ENCODE results near the gene ITGB8. TPM values are rescaled to one million over a fixed set of nuclear protein-coding genes. Genes with fewer than 3 reads are reported as not detected.

ITGB8 gene
- total RNA-seq, 2 donors from 2014 or later, result 6.5 to 7.6 TPM

- Histone ChIP-seq H3K4me3 (ENCODE audit: low read length) (no peak overlapping the region), H3K36me3 (ENCODE audit: control insufficient read depth, insufficient read depth, low read length) (no peaks in the 10 kb centered on the region), H3K9me3 (ENCODE audit: control insufficient read depth, low read length) (no peaks in the 10 kb centered on the region), H3K27ac (ENCODE audit: low read depth, low read length) (no peak overlapping the region), H3K27me3 (ENCODE audit: control insufficient read depth, insufficient read depth, low read length, poor library complexity, severe bottlenecking) (no peaks in the 10 kb centered on the region), H3K9ac (ENCODE audit: extremely low read depth, low read length, poor library complexity, severe bottlenecking) (no peak overlapping the region), H3K4me1 (ENCODE audit: control insufficient read depth, insufficient read depth, low read length) (no peaks in the 10 kb centered on the region)
- no peak for DNase-seq
- H3K4me3 Mint-ChIP-seq, result no peak overlapping the region
- H3K27me3 Mint-ChIP-seq (ENCODE audit: insufficient read depth), result peaks cover 41% of the 10 kb centered on the region
- 77 to 90% methylated on average over 4 of the region's 4 CpGs for WGBS, 2 experiments (ENCODE audit: insufficient coverage in 1 of 2, insufficient read length in 1 of 2)
- H3K4me1 Mint-ChIP-seq, result no peaks in the 10 kb centered on the region
- no peak overlapping the region for H3K27ac Mint-ChIP-seq
- H3K36me3 Mint-ChIP-seq (ENCODE audit: low read depth), result no peaks in the 10 kb centered on the region
- no peak for TF ChIP-seq CTCF (conservative IDR thresholded peaks at IDR 0.05)
- H3K9me3 Mint-ChIP-seq, result no peaks in the 10 kb centered on the region
Measured at GRCh38 chr7:20326342-20326741, 4.4 kb upstream of the ITGB8 start.

DNA sequence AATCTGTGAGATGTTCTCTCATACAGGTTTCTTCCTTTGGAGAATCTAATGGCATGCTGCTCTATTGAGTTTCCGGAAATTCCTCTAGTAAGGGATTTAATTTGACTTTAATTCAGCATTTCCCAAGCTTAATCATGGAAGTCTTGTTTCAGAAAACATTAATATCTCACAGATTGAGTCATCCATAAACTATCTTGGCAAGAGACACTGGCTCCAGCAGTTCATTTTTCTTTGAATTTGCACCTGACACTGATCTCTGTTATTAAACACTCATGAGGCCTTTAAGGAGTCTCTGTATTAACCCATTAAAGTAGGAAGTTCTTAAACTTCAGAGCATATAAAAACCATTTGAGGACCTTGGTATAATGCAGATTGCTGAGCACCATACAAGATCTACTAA lies 3.6 kb upstream of the ITGB8 start:
- Mint-ChIP-seq H3K36me3 (ENCODE audit: low read depth) (no peaks in the 10 kb centered on the region), H3K27ac (no peak overlapping the region)
- 96 to 100% methylated on average over 1 of the region's 1 CpG for WGBS, 2 experiments (ENCODE audit: insufficient coverage in 1 of 2, insufficient read length in 1 of 2)

GRCh38 chr7:20328027-20328426 lies 2.7 kb upstream of the ITGB8 start:
- no peak overlapping the region for H3K4me3 Mint-ChIP-seq
- peaks cover 53% of the 10 kb centered on the region for H3K27me3 Mint-ChIP-seq (ENCODE audit: insufficient read depth)
- no peak for DNase-seq
- H3K36me3 ChIP-seq (ENCODE audit: control insufficient read depth, insufficient read depth, low read length), result no peaks in the 10 kb centered on the region
- H3K4me1 Mint-ChIP-seq, result peaks cover 10% of the 10 kb centered on the region
- H3K27ac Mint-ChIP-seq, result no peak overlapping the region
- no peak overlapping the region for H3K27ac ChIP-seq (ENCODE audit: low read depth, low read length)
- no peak overlapping the region for H3K9ac ChIP-seq (ENCODE audit: extremely low read depth, low read length, poor library complexity, severe bottlenecking)
- H3K4me1 ChIP-seq (ENCODE audit: control insufficient read depth, insufficient read depth, low read length), result no peaks in the 10 kb centered on the region
- H3K27me3 ChIP-seq (ENCODE audit: control insufficient read depth, insufficient read depth, low read length, poor library complexity, severe bottlenecking), result peaks cover 12% of the 10 kb centered on the region
- H3K9me3 Mint-ChIP-seq, result no peaks in the 10 kb centered on the region
- no peaks in the 10 kb centered on the region for H3K9me3 ChIP-seq (ENCODE audit: control insufficient read depth, low read length)
- 91% methylated on average over 1 of the region's 2 CpGs; no CpG with 5 or more reads in 1 of the 2 experiments for WGBS, 2 experiments (ENCODE audit: insufficient coverage in 1 of 2, insufficient read length in 1 of 2)
- TF ChIP-seq CTCF (conservative IDR thresholded peaks at IDR 0.05), result no peak
- H3K36me3 Mint-ChIP-seq (ENCODE audit: low read depth), result no peaks in the 10 kb centered on the region
- no peak overlapping the region for H3K4me3 ChIP-seq (ENCODE audit: low read length)

More for the DNA sequence above, 3.6 kb upstream of the ITGB8 start:
- Mint-ChIP-seq H3K27me3 (ENCODE audit: insufficient read depth) (peaks cover 45% of the 10 kb centered on the region), H3K4me3 (no peak overlapping the region), H3K9me3 (no peaks in the 10 kb centered on the region), H3K4me1 (peaks cover 4% of the 10 kb centered on the region)
- Histone ChIP-seq H3K9ac (ENCODE audit: extremely low read depth, low read length, poor library complexity, severe bottlenecking) (no peak overlapping the region), H3K4me3 (ENCODE audit: low read length) (no peak overlapping the region), H3K4me1 (ENCODE audit: control insufficient read depth, insufficient read depth, low read length) (no peaks in the 10 kb centered on the region), H3K27me3 (ENCODE audit: control insufficient read depth, insufficient read depth, low read length, poor library complexity, severe bottlenecking) (peaks cover 3% of the 10 kb centered on the region), H3K27ac (ENCODE audit: low read depth, low read length) (no peak overlapping the region), H3K9me3 (ENCODE audit: control insufficient read depth, low read length) (no peaks in the 10 kb centered on the region), H3K36me3 (ENCODE audit: control insufficient read depth, insufficient read depth, low read length) (no peaks in the 10 kb centered on the region)
- TF ChIP-seq CTCF (conservative IDR thresholded peaks at IDR 0.05), result no peak
- DNase-seq, result no peak
